Fibroblast of peridontal ligament (primary cell): Measurements from ENCODE around the gene CACNA2D2.

Source experiments
- DNase-seq: peaks from one replicate; pipeline ENCODE4 v3.0.0-alpha.2; 2010; ENCODE audit errors: extremely low read depth

The CACNA2D2 gene

DNA sequence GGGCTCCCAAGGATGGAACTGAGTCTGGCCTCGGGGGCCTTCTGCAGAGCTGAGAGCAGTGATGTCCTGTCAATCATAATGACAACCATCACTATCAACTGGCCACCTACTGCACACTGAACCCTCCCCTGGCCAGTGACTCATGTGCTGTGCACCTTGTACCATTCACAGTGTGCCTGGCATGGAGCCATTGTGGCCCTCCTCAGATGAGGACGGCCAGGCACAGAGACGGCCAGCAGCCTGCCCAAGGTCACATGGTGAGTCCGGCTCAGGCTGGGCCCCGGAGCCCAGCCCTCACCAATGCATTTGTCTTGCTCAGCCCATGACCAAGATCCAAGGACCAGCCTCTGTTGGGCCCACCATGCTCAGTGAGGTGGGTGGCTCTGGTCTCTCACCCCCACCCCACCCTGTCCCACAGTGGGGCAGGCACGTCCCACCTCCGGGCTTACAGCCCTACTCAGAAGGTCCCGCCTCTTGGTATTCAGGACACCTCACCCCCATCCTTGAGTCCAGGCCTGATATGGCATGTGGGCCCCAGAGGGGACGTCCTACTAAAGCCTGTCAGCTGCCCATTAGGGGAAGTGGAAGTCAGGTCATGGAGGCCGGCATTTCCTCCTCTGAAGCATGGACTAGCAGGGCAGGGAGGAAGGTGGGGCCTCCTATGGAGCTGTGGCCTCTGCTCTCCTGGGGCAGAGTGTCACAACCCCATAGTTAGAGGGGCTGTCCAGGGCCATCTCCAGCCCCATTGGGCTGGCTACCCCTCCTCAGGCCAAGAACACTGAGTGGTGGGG, 108.2 kb downstream of the CACNA2D2 start:
- no peak for DNase-seq

GRCh38 chr3:50393061-50393460, 110.4 kb downstream of the CACNA2D2 start:
- DNase-seq, result no peak

DNA sequence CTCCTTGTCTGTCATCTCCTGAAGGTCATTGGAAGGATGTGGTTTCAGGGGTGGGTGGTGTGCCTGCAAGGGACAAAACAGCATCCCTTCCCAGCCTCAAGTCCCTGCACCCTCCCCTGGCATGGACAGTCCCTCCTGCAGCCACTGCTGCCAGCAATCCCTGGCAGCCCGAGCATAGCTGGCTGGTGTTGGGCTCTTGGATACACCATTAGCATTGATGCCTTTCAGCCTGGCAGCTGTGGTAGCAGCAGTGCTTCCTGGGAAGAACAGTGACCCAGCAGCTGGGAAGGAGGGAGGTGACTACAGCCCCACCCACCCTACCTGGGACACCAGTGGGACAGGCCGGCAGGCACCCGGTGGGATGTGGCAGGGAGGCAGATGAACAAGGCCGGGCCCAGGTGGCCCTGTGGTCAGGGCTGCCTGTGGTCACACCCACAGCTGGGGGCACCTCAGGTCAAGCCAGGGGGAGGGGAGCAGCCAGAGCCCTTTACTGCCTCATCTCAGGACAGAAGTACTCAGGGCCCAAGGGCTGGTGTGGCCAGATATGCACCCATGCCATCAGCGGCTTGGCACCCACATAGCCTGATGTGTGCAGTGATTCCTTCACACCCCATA, 111.2 kb downstream of the CACNA2D2 start:
- no peak for DNase-seq

- DNase-seq, result no peak
These were observed 112.8 kb downstream of the CACNA2D2 start for GRCh38 chr3:50390508-50391224.

GRCh38 chr3:50389414-50389767, 114.0 kb downstream of the CACNA2D2 start:
- DNase-seq, result no peak

DNA sequence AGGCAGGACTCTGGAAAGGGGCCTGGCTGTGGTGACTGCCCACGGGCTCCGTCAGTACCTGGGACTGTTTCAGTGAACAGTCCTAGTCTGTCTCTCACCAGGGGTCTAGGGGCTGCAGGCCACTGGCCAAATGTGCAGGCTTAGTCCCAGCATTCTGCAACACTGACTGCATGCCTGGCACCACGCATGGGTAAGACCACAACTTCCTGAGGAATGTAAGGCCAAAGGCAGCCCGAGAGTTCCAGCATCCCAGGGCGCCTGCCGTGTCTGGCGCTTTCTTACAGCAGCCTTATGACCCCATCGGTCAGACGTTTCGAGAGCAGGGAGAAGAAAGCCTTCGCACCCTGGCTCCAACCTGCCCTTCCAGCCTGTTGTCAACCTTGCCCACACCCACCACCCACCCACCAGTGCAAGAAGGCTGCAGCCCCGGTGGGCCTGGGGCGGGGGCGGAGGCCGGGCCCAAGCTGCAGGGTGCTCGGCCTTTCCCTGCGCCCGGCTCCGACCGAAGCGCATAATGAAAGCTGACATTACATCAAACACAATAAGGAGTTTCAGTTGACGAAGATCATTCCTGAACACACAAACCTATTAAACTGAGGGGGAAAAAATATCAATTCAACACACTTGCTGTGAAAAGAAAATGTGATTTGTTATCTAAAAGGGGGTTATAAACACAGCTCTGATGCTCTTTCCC, 114.6 kb downstream of the CACNA2D2 start:
- no peak for DNase-seq

DNA sequence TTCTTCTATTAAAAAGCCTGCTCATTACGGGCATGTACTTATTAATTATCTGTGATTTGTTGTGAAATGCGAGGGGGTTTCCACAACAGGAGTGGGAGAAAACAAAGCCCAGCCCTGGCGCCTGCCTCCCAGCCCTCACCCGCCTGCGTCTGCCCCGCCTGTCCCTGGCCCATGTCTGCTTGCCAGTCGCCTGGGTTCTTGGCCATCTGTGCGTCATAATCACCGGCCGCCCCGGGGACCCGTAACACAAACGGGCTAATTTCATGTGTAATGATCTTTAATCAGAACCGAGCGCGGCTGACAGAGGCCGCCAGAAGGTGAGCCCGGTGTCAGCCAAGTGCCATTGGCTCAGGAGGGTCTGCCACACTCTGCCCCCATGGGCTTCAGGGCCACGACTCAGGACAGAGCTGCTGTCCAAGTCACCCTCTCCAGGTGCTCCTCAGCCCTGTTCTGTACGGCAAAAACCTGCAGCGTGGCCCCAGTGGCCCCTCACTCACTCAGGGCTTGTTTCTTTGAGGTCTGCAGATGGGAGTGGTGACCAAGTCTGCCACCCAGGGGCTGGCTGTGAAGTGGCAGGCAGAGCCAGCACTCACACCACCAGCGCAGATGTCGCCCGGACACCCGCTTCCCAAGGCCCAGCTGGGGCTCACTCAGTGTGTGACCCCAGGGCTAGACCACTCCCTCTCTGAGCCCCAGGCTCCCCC, 115.3 kb downstream of the CACNA2D2 start:
- DNase-seq, result no peak

GRCh38 chr3:50385754-50386153, 117.7 kb downstream of the CACNA2D2 start:
- no peak for DNase-seq

GRCh38 chr3:50383750-50384149, 119.7 kb downstream of the CACNA2D2 start:
- no peak for DNase-seq

- no peak for DNase-seq
These were observed 120.7 kb downstream of the CACNA2D2 start for GRCh38 chr3:50382722-50383121.

- DNase-seq, result no peak
These were observed 122.1 kb downstream of the CACNA2D2 start for GRCh38 chr3:50381383-50381782.

- DNase-seq, result no peak
These were observed 122.9 kb downstream of the CACNA2D2 start for GRCh38 chr3:50380405-50381085.

- DNase-seq, result no peak
These were observed 124.7 kb downstream of the CACNA2D2 start for GRCh38 chr3:50378757-50379156.

DNA sequence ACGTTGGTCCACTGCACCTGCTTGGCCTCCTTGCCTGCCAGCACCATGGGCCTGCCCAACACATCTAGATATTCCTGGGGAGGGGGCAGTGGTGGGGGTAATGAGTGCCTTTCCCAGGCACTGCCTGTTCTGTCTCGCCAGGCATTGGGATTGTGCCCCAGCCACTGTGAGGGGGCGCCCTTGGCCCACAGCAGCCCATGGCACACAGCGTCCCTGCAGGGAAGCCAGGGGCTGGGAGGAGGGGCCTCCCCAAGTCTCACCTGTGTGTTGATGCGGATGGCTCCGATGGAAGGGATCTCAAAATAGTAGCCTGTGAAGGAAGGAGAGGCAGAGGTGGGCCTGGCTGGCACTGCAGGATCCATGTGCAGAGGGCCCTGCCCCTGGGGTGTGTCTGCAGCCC, 125.4 kb downstream of the CACNA2D2 start:
- no peak for DNase-seq

GRCh38 chr3:50375258-50375931, 128.0 kb downstream of the CACNA2D2 start:
- DNase-seq, result no peak

- no peak for DNase-seq
These were observed 128.8 kb downstream of the CACNA2D2 start for GRCh38 chr3:50374363-50375257.

DNA sequence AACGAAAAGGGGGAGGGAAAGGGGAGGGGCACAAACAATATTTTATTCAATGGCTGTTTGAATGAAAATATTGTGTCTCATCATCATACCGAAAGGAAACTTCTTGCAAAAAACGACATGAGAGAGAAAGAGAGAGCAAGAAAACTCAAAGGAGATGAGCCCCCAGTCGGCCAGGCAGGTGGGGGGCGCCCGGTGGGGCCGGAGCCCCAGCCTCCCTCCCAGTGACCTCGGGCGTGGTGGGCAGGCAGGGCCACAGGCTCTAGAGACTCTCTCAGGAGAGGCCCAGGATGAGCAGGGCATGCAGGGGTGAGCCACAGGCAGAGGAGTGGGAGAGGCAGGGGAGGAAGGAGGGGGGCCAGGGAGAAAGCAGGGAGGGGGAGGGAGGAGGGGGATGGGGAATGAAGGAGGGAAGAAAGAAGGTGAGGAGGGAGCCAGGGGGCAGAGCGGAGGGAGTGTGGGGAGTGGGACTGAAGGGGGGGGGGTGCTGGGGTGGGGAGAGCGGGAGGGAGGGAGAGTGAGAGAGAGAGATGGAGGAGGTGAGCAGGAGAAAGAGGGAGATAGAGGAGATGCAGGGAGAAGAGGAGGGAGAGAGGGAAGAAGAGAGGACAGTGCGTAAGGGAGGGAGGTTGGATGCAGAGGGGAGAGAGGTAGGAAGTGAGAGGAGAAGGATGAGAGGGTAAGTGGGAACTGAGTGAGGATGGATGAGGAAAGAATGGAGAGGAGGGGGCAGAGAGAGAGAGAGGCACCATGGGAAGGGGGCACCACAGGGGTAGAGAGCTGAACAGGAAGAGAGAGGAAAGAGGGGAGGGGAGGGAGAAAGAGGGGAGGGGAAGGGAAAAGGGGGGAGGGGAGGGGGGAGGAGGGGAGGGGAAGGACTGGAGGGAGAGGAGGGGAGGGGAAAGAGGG, 130.0 kb downstream of the CACNA2D2 start:
- DNase-seq, result no peak

- no peak for DNase-seq
These were observed 131.1 kb downstream of the CACNA2D2 start for GRCh38 chr3:50372349-50372748.
